CD4-positive, alpha-beta T cell treated with Interleukin-1 beta for 1 hour (primary cell): ENCODE data around the gene IQCC.

Source experiments
- DNase-seq, 2 donors: peaks; one replicate each; pipeline ENCODE4 v3.0.0-alpha.2; 2020 to 2022

IQCC gene

GRCh38 chr1:32195972-32196823, 9.3 kb upstream of the IQCC start:
- DNase-seq = peak in 1 of 2 donors; percentile 46

GRCh38 chr1:32197074-32197473, 8.4 kb upstream of the IQCC start:
- no peak for DNase-seq

DNA sequence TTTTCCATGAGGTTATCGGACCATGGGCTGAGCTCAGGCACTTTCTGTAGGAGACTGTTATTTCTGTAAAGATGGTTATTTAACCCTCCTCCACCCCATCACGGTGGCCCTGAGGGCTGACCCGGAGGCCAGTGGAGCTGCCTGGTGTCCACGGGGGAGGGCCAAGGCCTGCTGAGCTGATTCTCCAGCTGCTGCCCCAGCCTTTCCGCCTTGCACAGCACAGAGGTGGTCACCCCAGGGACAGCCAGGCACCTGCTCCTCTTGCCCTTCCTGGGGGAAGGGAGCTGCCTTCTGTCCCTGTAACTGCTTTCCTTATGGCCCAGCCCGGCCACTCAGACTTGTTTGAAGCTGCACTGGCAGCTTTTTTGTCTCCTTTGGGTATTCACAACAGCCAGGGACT, 7.6 kb upstream of the IQCC start:
- DNase-seq = no peak

- DNase-seq = no peak
Observed at GRCh38 chr1:32198237-32199042, 7.0 kb upstream of the IQCC start.

DNA sequence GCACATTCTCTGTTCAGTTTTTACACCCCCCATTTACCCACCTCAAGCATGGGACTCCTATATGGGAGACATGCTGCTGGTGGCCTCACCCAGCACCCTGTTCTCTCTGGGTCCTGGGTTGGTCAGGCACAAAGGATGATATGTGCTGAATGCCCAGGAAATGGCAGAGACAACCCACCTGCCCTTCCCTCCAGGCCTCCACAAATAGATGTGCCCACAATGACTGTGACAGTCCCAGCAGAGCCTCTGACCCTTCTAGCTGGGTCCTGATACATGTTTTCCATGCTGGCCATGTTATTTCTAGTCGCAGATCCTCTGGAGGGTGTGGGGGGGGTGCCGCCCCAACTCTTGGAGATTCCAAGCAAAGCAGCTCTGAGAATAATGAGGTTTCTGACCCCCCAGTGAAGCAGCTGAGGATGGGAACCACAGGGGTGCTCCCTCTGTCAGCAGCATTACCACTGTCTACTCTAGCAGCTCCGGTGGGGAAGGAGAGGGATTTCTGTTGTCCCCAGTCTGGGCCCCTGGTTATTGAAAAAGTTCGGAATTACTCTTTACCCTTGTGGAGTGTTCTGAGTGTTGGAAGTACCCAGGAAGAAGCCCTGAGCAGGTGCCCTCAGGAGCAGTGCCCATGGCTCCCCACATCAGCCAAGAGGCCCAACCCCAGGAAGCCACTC, 6.3 kb upstream of the IQCC start:
- DNase-seq = no peak

DNA sequence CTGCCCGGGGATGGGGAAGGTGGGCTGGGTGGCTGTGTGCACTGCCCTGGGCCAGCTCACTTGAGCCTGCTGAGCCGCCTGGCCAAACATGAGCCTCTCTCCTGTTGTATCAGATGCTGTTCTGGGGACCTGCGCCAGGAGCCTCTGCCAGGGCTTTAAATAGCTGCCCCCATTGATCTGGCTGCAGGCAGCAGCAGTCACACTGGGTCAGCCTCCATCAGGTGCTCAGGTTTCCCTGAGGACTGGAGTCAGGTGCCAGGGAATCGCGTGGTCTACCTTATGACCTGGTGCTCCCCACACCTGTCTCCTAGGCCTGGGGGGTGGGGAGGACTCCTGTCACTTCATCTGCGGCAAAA, 5.8 kb upstream of the IQCC start:
- no peak for DNase-seq

- DNase-seq = peak; percentile 51 to 61
Observed at GRCh38 chr1:32200226-32201010, 5.1 kb upstream of the IQCC start, which contains the start of gene CCDC28B. Gene CCDC28B (plus strand): TSS chr1:32200595. CDS start chr1:32201936, 1,341 bp downstream.

GRCh38 chr1:32201011-32201855, 4.2 kb upstream of the IQCC start:
- DNase-seq = peak; percentile 80 to 82

GRCh38 chr1:32204943-32205361, 519 bp upstream of the IQCC start:
- no peak for DNase-seq

- no peak for DNase-seq
Observed at GRCh38 chr1:32208469-32208868, 3.0 kb downstream of the IQCC start.

GRCh38 chr1:32208891-32209328, 3.4 kb downstream of the IQCC start, which contains the start of gene DCDC2B:
Gene DCDC2B (plus strand): TSS chr1:32209089. CDS start chr1:32209094, 5 bp downstream.
- peak in 1 of 2 donors; percentile 17 for DNase-seq

DNA sequence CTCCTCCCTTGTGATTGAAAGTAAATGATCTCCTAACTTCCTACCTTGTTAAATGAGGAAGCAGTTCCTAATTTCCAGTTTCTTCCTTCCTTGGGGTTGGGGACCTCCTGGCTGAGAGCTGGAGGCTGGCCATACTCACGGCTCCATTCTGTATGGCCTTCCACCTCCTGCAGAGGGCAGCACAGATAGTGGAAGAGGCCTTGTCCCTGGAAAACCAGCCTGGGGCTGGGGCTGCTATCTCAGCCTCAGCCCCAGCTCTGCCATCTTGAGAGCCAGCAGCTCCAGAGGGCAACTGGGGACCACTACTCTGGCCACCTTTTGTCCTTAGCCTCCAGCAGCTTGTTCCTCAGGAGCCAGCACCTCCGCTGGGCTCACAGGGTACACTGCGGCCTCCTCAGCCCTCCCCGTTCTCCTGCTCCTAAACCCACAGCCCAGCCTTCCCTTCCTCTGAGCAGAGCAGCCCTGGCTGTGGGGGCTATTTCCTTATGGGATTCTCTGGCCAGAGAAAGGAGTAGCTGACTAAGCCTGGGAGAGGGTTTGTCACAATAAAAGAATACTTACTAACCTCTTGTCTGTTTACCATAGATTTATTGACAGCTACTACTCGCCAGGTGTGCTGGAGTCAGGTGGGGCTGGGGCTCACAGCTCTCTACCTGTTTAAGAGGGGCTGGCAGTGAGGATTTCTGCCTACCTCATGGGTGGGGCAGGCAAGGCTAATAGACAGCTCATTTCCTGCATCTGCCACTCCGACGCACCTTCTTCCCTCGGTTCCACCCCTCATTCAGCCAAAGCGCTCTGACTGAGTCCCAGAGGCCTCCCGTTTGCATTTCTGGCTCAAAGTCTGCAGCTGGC, 10.4 kb downstream of the IQCC start:
- peak; percentile 61 to 70 for DNase-seq

- no peak for DNase-seq
Observed at GRCh38 chr1:32216566-32216965, 11.1 kb downstream of the IQCC start.

DNA sequence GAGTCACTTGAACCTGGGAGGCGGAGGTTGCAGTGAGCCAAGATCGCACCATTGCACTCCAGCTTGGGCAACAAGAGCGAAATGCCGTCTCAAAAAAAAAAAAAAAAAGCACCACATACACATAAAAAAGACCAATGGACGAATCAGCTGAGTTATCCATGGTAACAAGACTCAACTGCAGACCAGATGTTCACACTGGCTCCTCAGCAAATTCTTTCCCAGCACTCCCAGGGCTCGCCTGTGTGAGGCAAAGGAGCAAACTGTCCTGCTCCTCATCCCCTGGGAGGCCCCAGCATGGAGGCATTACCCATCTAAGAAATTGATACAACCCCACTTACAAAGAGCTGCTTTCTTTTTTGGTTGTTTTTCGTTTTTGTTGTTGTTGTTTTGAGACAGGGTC, 13.6 kb downstream of the IQCC start:
- DNase-seq = no peak

DNA sequence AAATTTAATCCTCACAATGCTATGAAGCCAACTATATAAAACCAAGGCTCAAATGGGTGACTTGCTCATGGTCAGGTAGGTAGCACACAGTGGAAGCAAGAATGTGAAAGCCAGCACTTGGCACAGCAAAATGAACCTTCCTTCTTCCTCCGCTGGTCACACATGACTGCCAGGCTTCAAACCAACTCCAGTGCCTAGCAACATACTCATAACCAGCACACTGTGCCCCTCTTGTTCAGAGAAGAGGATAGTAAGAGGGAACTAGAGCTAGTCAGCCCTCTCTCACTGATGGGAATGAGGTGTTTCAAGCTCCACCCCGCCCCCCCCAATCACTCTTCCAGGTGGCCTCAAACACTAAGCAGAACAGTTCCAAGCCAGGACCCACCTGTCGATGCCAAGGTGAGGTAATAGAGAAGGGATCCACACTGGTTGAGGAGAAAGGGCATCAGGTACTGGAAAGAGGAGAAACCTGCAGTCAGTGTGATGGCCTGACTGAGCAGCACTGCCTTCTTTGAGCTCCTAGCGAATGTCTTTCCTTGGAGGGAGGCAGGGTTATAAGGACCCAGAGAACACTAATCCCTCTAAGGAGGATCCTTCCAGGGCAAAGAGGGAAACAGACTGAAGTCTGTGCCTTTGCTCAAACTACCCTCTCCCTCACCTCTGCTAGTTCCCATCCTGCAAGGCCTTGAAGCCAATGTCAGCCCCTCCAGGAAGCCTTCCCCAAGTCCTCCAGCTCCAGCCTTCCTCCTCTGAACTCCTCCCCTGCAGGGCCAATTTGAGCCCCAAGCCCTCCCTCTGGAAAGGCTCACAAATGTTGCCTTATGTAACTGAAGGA, 15.5 kb downstream of the IQCC start:
- no peak for DNase-seq

- DNase-seq = no peak
Observed at GRCh38 chr1:32221581-32221979, 16.1 kb downstream of the IQCC start.

- peak; percentile 92 for DNase-seq
Observed at GRCh38 chr1:32221980-32222755, 16.7 kb downstream of the IQCC start, which contains the start of the genes EIF3I and TMEM234. Gene EIF3I (plus strand): TSS chr1:32222407. CDS start chr1:32222442, 35 bp downstream. Gene TMEM234 (minus strand): TSS chr1:32222353. CDS start chr1:32222322, 31 bp downstream.

- no peak for DNase-seq
Observed at GRCh38 chr1:32223683-32224082, 18.2 kb downstream of the IQCC start.
